NCI-H748 (cell line): ENCODE measurements around the gene TMEM156.
"Not testable (repeated sequence)": the region's sequence is repeated elsewhere in the genome, so short reads cannot be mapped to it uniquely, and the experiment has no call there.

ENCODE experiments used
- DNase-seq: peaks from one replicate; lab custom pipeline; 2025; ENCODE audit not compliant: unreplicated experiment; lab: John Stamatoyannopoulos, UW

Gene TMEM156

GRCh38 chr4:38993683-38994082 lies 38.5 kb downstream of the TMEM156 start:
- no peak for DNase-seq

GRCh38 chr4:38990241-38990640 lies 42.0 kb downstream of the TMEM156 start:
- DNase-seq, result no peak

- no peak for DNase-seq
These were observed 42.7 kb downstream of the TMEM156 start for GRCh38 chr4:38989487-38989886.

- not testable (repeated sequence) for DNase-seq
These were observed 43.9 kb downstream of the TMEM156 start for GRCh38 chr4:38988353-38988752.

- DNase-seq, result no peak
These were observed 44.7 kb downstream of the TMEM156 start for GRCh38 chr4:38987491-38987890.

- no peak for DNase-seq
These were observed 46.7 kb downstream of the TMEM156 start for GRCh38 chr4:38985410-38986100.

GRCh38 chr4:38983787-38984598 lies 48.2 kb downstream of the TMEM156 start:
- no peak for DNase-seq

GRCh38 chr4:38983291-38983690 lies 48.9 kb downstream of the TMEM156 start:
- DNase-seq, result no peak

GRCh38 chr4:38982361-38983095 lies 49.7 kb downstream of the TMEM156 start:
- DNase-seq, result no peak

- no peak for DNase-seq
These were observed 51.1 kb downstream of the TMEM156 start for GRCh38 chr4:38980903-38981676.

- DNase-seq, result no peak
These were observed 52.5 kb downstream of the TMEM156 start for GRCh38 chr4:38979511-38980230.

GRCh38 chr4:38979081-38979480 lies 53.1 kb downstream of the TMEM156 start:
- DNase-seq, result no peak

- DNase-seq, result no peak
These were observed 55.9 kb downstream of the TMEM156 start for GRCh38 chr4:38976308-38976707.

GRCh38 chr4:38968668-38969067 lies 63.5 kb downstream of the TMEM156 start:
- DNase-seq, result no peak

GRCh38 chr4:38967260-38968095 lies 64.7 kb downstream of the TMEM156 start:
- DNase-seq, result no peak

GRCh38 chr4:38965866-38966265 lies 66.3 kb downstream of the TMEM156 start:
- no peak for DNase-seq

GRCh38 chr4:38964942-38965775 lies 67.0 kb downstream of the TMEM156 start:
- DNase-seq, result peak; percentile 4

- DNase-seq, result not testable (repeated sequence)
These were observed 73.0 kb downstream of the TMEM156 start for GRCh38 chr4:38959248-38959647.
